Measurements from ENCODE around the gene AKAP5. TPM values are rescaled to one million over a fixed set of nuclear protein-coding genes. Genes with fewer than 3 reads are reported as not detected.

AKAP5 gene
- total and polyA plus RNA-seq, 2 of the 8 experiments (the other 6 are each of a cell fraction or from before 2014, with no cell fraction given): 0.50 to 3.8 TPM

GRCh38 chr14:64476438-64476837 is 11.1 kb downstream of the AKAP5 start:
- no peak overlapping the region for H2AFZ ChIP-seq (ENCODE audit: low read length)
- no peak overlapping the region for H3K23ac ChIP-seq (ENCODE audit: insufficient read length)
- no peak overlapping the region for H2BK12ac ChIP-seq (ENCODE audit: low read depth, low read length)
- H2BK120ac ChIP-seq (replicated peaks; ENCODE audit: low read depth, low read length): no peak overlapping the region
- no peaks in the 10 kb centered on the region for H3K4me1 ChIP-seq (replicated peaks in 1 of 4; ENCODE audit: control insufficient read depth in 3 of 4, insufficient read depth in 4 of 4, low read length in 3 of 4)
- H3K9ac ChIP-seq (replicated peaks in 1 of 4; ENCODE audit: extremely low read depth in 1 of 4, low read depth in 3 of 4, low read length in 3 of 4): no peak overlapping the region
- no peaks in the 10 kb centered on the region for H3K36me3 ChIP-seq (ENCODE audit: control insufficient read depth in 2 of 4, insufficient read depth in 4 of 4, low read length in 3 of 4)
- no peaks in the 10 kb centered on the region for H3K79me1 ChIP-seq (ENCODE audit: low read depth, low read length)
- 84% methylated on average over 8 of the region's 8 CpGs; no CpG with 5 or more reads in 1 of the 2 experiments for WGBS, 2 experiments (ENCODE audit: extremely low coverage in 1 of 2, insufficient coverage in 1 of 2, insufficient read length in 1 of 2, insufficient replicate concordance in 2 of 2, low coverage in 1 of 2, low lambda C conversion rate in 2 of 2, missing lambda C conversion rate in 1 of 2)
- TF ChIP-seq BCL11A (IDR thresholded peaks at IDR 0.05; ENCODE audit: low read depth in 2 of 2, low read length in 2 of 2) (no peak), ZNF274 (IDR thresholded peaks at IDR 0.05; ENCODE audit: borderline replicate concordance, extremely low read depth, low read length) (no peak)
- no peaks in the 10 kb centered on the region for H3K79me2 ChIP-seq (ENCODE audit: control insufficient read depth in 1 of 2, insufficient read depth in 2 of 2, low read length in 2 of 2)
- no peak overlapping the region for H2BK15ac ChIP-seq (ENCODE audit: low read length)
- POLR2A ChIA-PET (ENCODE audit: partially characterized antibody): interaction anchor here (1.0 to 1.6 kb wide), 4 partner anchors 10 to 133 kb away, joined by 3 to 7 read pairs (median 4); partner anchors contain the start of genes AKAP5 and ZBTB1
- no peak for FAIRE-seq
- H3K4me2 ChIP-seq (ENCODE audit: insufficient read depth in 1 of 2, low read depth in 2 of 2, low read length in 2 of 2): no peak overlapping the region
- H2AK5ac ChIP-seq (ENCODE audit: low read depth, low read length): no peak overlapping the region
- no peak overlapping the region for H4K5ac ChIP-seq (ENCODE audit: insufficient read length, low read depth, low read length)
- no peak for DNase-seq (ENCODE audit: low read depth in 1 of 2, low spot score in 2 of 2)
- H3K27ac ChIP-seq (ENCODE audit: low read depth, low read length): no peak overlapping the region
- no peaks in the 10 kb centered on the region for H3K27me3 ChIP-seq (replicated peaks in 1 of 4; ENCODE audit: control insufficient read depth in 3 of 4, extremely low read depth in 1 of 4, insufficient read depth in 3 of 4, low read length in 3 of 4)
- H2BK20ac ChIP-seq (ENCODE audit: low read length): no peak overlapping the region
- no peak overlapping the region for H3K14ac ChIP-seq (ENCODE audit: insufficient read length)
- no peak overlapping the region for H2BK5ac ChIP-seq (ENCODE audit: low read depth, low read length)
- CTCF ChIA-PET (ENCODE audit: partially characterized antibody): interaction anchor here (0.7 to 1.3 kb wide), 5 partner anchors 9 to 132 kb away, joined by 3 to 5 read pairs (median 3); no protein-coding TSS in a partner anchor
- H4K20me1 ChIP-seq (replicated peaks in 1 of 2; ENCODE audit: control insufficient read depth in 1 of 2, insufficient read depth in 2 of 2, low read length in 2 of 2): peaks cover 2% of the 10 kb centered on the region in 2 experiments
- no peak overlapping the region for H4K91ac ChIP-seq (replicated peaks; ENCODE audit: insufficient read length, low read length)
- H3K18ac ChIP-seq (ENCODE audit: extremely low read depth, low read length): no peak overlapping the region
- no peak overlapping the region for H3K4me3 ChIP-seq (ENCODE audit: extremely low read depth in 1 of 4, insufficient read depth in 2 of 4, low read depth in 3 of 4, low read length in 4 of 4)
- no peak overlapping the region for H4K8ac ChIP-seq (ENCODE audit: extremely low read depth, insufficient read depth, low read length)
- no peak overlapping the region for H3K56ac ChIP-seq (replicated peaks; ENCODE audit: insufficient read length, low read depth, low read length)
- H3K23me2 ChIP-seq (ENCODE audit: low read depth, low read length): no peaks in the 10 kb centered on the region
- no peaks in the 10 kb centered on the region for H3K9me3 ChIP-seq (ENCODE audit: insufficient read depth in 2 of 2, low read depth in 1 of 2, low read length in 1 of 2)
- H3K4ac ChIP-seq (replicated peaks; ENCODE audit: insufficient read length, low read depth, low read length): no peak overlapping the region
